Measurements from ENCODE around the gene INF2.

Gene INF2

GRCh38 chr14:104732931-104733681 is 43.7 kb downstream of the INF2 start:
- DNase-seq (ENCODE audit: low read depth in 1 of 2, low spot score in 1 of 2), result no peak

- no peak for DNase-seq (ENCODE audit: low read depth in 1 of 2, low spot score in 1 of 2)
Observed at GRCh38 chr14:104734051-104734587, 44.7 kb downstream of the INF2 start.

GRCh38 chr14:104734601-104734990 is 45.2 kb downstream of the INF2 start:
- DNase-seq (ENCODE audit: low read depth in 1 of 2, low spot score in 1 of 2), result no peak

GRCh38 chr14:104734991-104735779 is 45.8 kb downstream of the INF2 start:
- DNase-seq (ENCODE audit: low read depth in 1 of 2, low spot score in 1 of 2), result no peak

- no peak for DNase-seq (ENCODE audit: low read depth in 1 of 2, low spot score in 1 of 2)
Observed at GRCh38 chr14:104735830-104736642, 46.6 kb downstream of the INF2 start.

GRCh38 chr14:104738375-104739019 is 49.1 kb downstream of the INF2 start:
- no peak for DNase-seq (ENCODE audit: low read depth in 1 of 2, low spot score in 1 of 2)

- DNase-seq (ENCODE audit: low read depth in 1 of 2, low spot score in 1 of 2), result no peak
Observed at GRCh38 chr14:104739026-104739425, 49.6 kb downstream of the INF2 start.

- no peak for DNase-seq (ENCODE audit: low read depth in 1 of 2, low spot score in 1 of 2)
Observed at GRCh38 chr14:104739546-104740516, 50.4 kb downstream of the INF2 start.

- no peak for DNase-seq (ENCODE audit: low read depth in 1 of 2, low spot score in 1 of 2)
Observed at GRCh38 chr14:104741108-104741802, 51.8 kb downstream of the INF2 start.

GRCh38 chr14:104741803-104742251 is 52.4 kb downstream of the INF2 start:
- DNase-seq (ENCODE audit: low read depth in 1 of 2, low spot score in 1 of 2), result no peak

GRCh38 chr14:104742586-104743455 is 53.4 kb downstream of the INF2 start:
- no peak for DNase-seq (ENCODE audit: low read depth in 1 of 2, low spot score in 1 of 2)

GRCh38 chr14:104743461-104744380 is 54.3 kb downstream of the INF2 start:
- DNase-seq (ENCODE audit: low read depth in 1 of 2, low spot score in 1 of 2), result no peak

GRCh38 chr14:104744484-104744883 is 55.1 kb downstream of the INF2 start:
- no peak for DNase-seq (ENCODE audit: low read depth in 1 of 2, low spot score in 1 of 2)

GRCh38 chr14:104745431-104745830 is 56.0 kb downstream of the INF2 start:
- no peak for DNase-seq (ENCODE audit: low read depth in 1 of 2, low spot score in 1 of 2)

GRCh38 chr14:104746071-104746545 is 56.7 kb downstream of the INF2 start:
- DNase-seq (ENCODE audit: low read depth in 1 of 2, low spot score in 1 of 2), result no peak

- DNase-seq (ENCODE audit: low read depth in 1 of 2, low spot score in 1 of 2), result no peak
Observed at GRCh38 chr14:104746934-104747481, 57.6 kb downstream of the INF2 start.

- DNase-seq (ENCODE audit: low read depth in 1 of 2, low spot score in 1 of 2), result no peak
Observed at GRCh38 chr14:104747876-104748275, 58.5 kb downstream of the INF2 start.

Data from stimulated activated CD4-positive, alpha-beta T cell treated with anti-CD3 and anti-CD28 coated beads, Interleukin-15, amount 100 ng/mL, for 1 hour (primary cell).